ENCODE data around the gene ST8SIA5. TPM values are rescaled to one million over a fixed set of nuclear protein-coding genes. Genes with fewer than 3 reads are reported as not detected.

The ST8SIA5 gene
- total RNA-seq, 1 donor, result 0.90 TPM

DNA sequence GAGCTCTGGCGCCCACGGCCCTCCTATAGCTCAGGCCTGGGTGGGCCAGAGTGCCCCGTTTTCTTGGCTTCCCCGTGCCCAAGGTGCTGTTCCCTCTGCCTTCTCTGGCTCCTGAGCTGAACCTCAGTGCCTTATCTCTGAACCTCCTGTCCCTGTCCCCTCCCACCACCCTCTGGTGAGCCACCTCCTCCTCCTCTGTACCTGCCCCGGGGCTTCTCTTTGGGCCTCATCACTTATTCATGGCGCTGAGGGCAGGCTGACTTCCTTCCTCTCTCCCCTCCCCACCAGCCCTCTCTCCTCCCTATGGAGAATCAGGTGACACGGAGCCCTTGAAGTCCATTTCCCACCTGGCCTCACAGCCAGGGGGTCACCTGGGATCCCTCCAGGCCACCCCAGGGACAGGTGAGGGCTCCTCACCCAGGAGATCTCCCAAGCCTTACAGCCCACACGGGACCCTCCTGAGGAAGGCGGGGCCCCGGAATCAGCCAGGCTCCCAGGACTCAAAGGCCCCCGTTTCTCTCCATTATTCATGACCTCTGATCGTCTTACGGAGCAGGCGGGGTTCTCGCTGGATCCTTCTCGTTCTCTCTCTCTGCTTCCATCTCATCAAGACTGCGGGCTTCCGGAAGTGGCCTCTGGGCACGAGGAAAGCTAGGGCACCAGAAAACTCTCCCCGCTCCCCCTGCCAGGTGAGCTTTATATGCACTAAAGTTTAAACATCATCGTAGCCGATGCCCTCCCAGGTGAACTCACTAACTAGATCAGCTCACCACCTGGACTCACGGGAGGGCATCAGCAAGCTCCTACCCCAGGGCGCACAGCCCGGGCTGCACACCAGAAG, 99.5 kb downstream of the ST8SIA5 start, which contains the start of gene LOXHD1:
TSS of gene LOXHD1 (minus strand) at position 106 of the 841 bp plus-strand sequence. CDS start 187 bp downstream, outside the sequence.
- DNase-seq (ENCODE audit: low read depth), result no peak
- H3K4me3 ChIP-seq (ENCODE audit: low read depth, low read length), result no peak within 1 kb of the TSS
- TF ChIP-seq, protein P1, sequence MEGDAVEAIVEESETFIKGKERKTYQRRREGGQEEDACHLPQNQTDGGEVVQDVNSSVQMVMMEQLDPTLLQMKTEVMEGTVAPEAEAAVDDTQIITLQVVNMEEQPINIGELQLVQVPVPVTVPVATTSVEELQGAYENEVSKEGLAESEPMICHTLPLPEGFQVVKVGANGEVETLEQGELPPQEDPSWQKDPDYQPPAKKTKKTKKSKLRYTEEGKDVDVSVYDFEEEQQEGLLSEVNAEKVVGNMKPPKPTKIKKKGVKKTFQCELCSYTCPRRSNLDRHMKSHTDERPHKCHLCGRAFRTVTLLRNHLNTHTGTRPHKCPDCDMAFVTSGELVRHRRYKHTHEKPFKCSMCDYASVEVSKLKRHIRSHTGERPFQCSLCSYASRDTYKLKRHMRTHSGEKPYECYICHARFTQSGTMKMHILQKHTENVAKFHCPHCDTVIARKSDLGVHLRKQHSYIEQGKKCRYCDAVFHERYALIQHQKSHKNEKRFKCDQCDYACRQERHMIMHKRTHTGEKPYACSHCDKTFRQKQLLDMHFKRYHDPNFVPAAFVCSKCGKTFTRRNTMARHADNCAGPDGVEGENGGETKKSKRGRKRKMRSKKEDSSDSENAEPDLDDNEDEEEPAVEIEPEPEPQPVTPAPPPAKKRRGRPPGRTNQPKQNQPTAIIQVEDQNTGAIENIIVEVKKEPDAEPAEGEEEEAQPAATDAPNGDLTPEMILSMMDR (IDR thresholded peaks at IDR 0.05; ENCODE audit: insufficient read depth, low read length), result no peak

GRCh38 chr18:46656326-46657114, 100.3 kb downstream of the ST8SIA5 start:
- TF ChIP-seq, protein P1 (IDR thresholded peaks at IDR 0.05; ENCODE audit: insufficient read depth, low read length), result no peak
- no peak for DNase-seq (ENCODE audit: low read depth)
- no peak overlapping the region for H3K4me3 ChIP-seq (ENCODE audit: low read depth, low read length)

DNA sequence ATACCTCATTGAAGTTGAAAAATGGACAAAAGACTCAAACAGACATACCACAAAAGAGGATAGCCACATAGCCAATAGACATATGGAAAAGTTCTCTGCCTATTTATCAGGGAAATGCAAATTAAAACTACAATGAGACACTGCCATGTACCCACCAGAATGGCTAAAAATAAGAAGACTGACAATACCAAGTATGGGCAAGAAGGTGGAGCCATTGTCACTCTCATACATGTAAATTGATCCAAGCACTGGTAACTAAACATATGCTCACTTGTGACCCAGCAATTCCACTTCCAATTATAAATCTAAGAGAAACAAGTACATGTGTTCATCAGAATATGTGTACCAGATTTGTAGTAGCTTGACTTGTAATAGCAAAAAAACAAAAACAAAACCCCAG, 104.5 kb downstream of the ST8SIA5 start:
- TF ChIP-seq, protein P1 (IDR thresholded peaks at IDR 0.05; ENCODE audit: insufficient read depth, low read length), result no peak
- no peak for DNase-seq (ENCODE audit: low read depth)
- H3K4me3 ChIP-seq (ENCODE audit: low read depth, low read length), result no peak overlapping the region

DNA sequence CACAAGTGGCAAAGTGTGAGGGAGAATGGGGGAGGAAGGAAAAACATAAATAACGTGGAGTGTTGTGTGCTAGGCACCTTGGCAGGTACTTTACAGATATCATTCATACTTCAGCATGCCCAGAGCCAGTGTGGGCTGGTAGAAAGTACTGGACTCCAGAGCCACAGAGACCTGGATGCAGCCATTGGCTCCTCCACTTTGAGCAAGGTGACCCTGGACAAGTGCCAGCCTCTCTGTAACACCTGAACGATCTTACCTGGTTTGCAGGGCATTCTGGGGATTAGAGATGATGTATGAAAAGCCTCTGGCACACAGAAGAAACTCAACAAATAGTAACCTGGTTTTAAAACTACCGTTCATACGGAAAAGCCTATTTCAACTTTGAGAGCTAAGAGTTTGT, 106.2 kb downstream of the ST8SIA5 start:
- H3K4me3 ChIP-seq (ENCODE audit: low read depth, low read length), result no peak overlapping the region
- TF ChIP-seq, protein P1 (IDR thresholded peaks at IDR 0.05; ENCODE audit: insufficient read depth, low read length), result no peak
- no peak for DNase-seq (ENCODE audit: low read depth)

DNA sequence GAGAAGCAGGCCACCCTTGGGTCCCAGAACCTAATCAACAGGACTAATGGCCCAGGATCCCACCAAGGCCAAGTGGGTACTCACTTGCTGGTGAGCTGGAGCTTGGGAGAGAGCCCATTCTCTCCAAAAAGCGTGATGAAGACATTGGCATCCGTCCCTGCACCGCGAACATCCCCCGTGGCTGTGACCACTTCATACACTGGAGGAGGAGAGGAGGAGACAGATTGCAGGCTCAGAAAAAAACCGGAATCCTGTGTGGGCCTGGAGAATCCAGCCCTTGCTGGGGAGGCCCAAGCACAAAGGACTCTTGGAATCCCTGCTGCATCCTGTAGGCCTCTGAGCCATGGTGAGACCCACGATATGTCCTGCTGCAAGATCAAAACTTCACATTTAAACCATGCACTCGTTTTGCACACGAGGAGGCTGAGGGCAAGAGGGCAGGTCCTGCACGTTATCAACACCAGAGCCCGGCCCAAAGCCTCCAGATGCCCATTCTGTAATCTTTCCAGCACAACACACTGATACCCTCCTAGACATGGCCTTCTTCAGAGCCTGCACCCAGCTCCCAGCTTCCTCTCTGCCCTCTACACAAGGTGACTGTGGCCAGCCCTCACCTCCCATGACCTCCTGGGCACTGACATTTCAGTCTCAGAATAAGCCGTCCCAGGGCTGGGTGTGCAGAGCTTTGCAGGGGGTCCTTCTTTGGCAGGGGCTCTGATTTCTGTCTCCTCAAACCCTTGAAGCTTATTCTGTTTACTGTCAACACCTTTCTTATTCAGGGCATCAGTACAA, 107.6 kb downstream of the ST8SIA5 start:
- TF ChIP-seq, protein P1 (IDR thresholded peaks at IDR 0.05; ENCODE audit: insufficient read depth, low read length), result no peak
- DNase-seq (ENCODE audit: low read depth), result no peak
- H3K4me3 ChIP-seq (ENCODE audit: low read depth, low read length), result no peak overlapping the region

DNA sequence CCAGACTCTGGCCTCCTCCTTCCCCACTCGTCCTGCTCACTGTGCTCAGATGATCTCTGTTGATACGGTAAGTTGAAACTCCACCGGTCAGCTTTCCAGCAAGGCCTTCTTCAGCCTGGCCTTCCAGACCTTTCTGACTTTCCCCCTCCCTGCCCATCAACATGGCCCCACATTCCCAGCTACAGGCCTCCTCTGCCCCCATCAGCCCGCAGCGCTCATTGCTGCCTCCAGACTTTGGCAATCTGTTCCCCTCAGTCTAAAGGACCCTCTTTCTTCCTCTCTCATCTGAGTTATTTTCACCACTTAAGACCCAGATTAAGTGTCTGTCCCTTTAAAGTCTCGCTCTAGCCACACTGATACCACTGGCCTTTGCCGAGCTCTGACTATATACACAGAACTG, 110.4 kb downstream of the ST8SIA5 start:
- H3K4me3 ChIP-seq (ENCODE audit: low read depth, low read length), result no peak overlapping the region
- TF ChIP-seq, protein P1 (IDR thresholded peaks at IDR 0.05; ENCODE audit: insufficient read depth, low read length), result no peak
- no peak for DNase-seq (ENCODE audit: low read depth)

Data from fibroblast of the aortic adventitia (primary cell).